Stromal cell of bone marrow (primary cell): ENCODE measurements around the gene OR6A2.
"Not testable (repeated sequence)": the region's sequence is repeated elsewhere in the genome, so short reads cannot be mapped to it uniquely, and the experiment has no call there.

Source experiments
- DNase-seq: peaks from one replicate; pipeline ENCODE4 v3.0.0-alpha.2; 2012; ENCODE audit warnings: low read depth

Gene OR6A2

GRCh38 chr11:6799402-6799801 is at the start of gene OR6A2:
TSS of gene OR6A2 (minus strand) at chr11:6799689. CDS start at chr11:6795708, 3,981 bp downstream.
- peak; percentile 0 for DNase-seq

- DNase-seq = no peak
These were observed 45.9 kb upstream of the OR6A2 start, which contains the start of gene OR10A5 for GRCh38 chr11:6845383-6845782. TSS of gene OR10A5 (plus strand) at chr11:6845683. CDS start at chr11:6845683, 0 bp downstream.

GRCh38 chr11:6844356-6844755 is 44.9 kb upstream of the OR6A2 start:
- no peak for DNase-seq

GRCh38 chr11:6843670-6844069 is 44.2 kb upstream of the OR6A2 start:
- no peak for DNase-seq

- no peak for DNase-seq
These were observed 42.2 kb upstream of the OR6A2 start for GRCh38 chr11:6841694-6842093.

- DNase-seq = no peak
These were observed 34.5 kb upstream of the OR6A2 start for GRCh38 chr11:6834021-6834420.

- DNase-seq = no peak
These were observed 33.9 kb upstream of the OR6A2 start for GRCh38 chr11:6833356-6833755.

- DNase-seq = no peak
These were observed 28.6 kb upstream of the OR6A2 start for GRCh38 chr11:6828103-6828502.

- no peak for DNase-seq
These were observed 25.8 kb upstream of the OR6A2 start for GRCh38 chr11:6825231-6825744.

- DNase-seq = no peak
These were observed 24.8 kb upstream of the OR6A2 start for GRCh38 chr11:6824136-6824823.

- no peak for DNase-seq
These were observed 19.5 kb upstream of the OR6A2 start for GRCh38 chr11:6818967-6819366.

- no peak for DNase-seq
These were observed 18.2 kb upstream of the OR6A2 start for GRCh38 chr11:6817694-6818093.

GRCh38 chr11:6813656-6814055 is 14.2 kb upstream of the OR6A2 start:
- DNase-seq = no peak

GRCh38 chr11:6812390-6813005 is 13.0 kb upstream of the OR6A2 start:
- DNase-seq = peak; percentile 7

- not testable (repeated sequence) for DNase-seq
These were observed 1.6 kb upstream of the OR6A2 start for GRCh38 chr11:6801075-6801474.

- DNase-seq = no peak
These were observed 4.8 kb downstream of the OR6A2 start for GRCh38 chr11:6794639-6795038.

GRCh38 chr11:6790546-6790945 is 8.9 kb downstream of the OR6A2 start:
- DNase-seq = no peak

GRCh38 chr11:6782720-6783119 is 16.8 kb downstream of the OR6A2 start, which contains the start of gene OR2AG1:
TSS of gene OR2AG1 (plus strand) at chr11:6783020. CDS start at chr11:6785038, 2,018 bp downstream.
- DNase-seq = no peak

- no peak for DNase-seq
These were observed 18.7 kb downstream of the OR6A2 start for GRCh38 chr11:6780829-6781228.

- no peak for DNase-seq
These were observed 21.0 kb downstream of the OR6A2 start for GRCh38 chr11:6778518-6778917.

- no peak for DNase-seq
These were observed 27.3 kb downstream of the OR6A2 start, which contains the start of gene OR2AG2 for GRCh38 chr11:6771926-6772893. TSS of gene OR2AG2 (minus strand) at chr11:6771976. CDS start at chr11:6768957, 3,019 bp downstream.

GRCh38 chr11:6757373-6757967 is 42.0 kb downstream of the OR6A2 start:
- DNase-seq = peak; percentile 51
